Upper lobe of left lung (tissue), 4 donors: ENCODE measurements around the gene CCDC86.

Experiments
- CTCF ChIP-seq, 6 experiments: fragments of 450-650 bp in 4 of 6; fragments of 200-600 bp in 2 of 6; sonication (generic) in 2 of 6; IDR thresholded peaks; one replicate each; pipeline ENCODE4 v1.5.1; 2016 to 2019; ENCODE audit warnings: antibody characterized with exemption in 6 of 6
- EP300 ChIP-seq, 4 donors: sonication (generic); formaldehyde crosslinking; IDR thresholded peaks; one replicate each; pipeline ENCODE4 v1.5.1; 2017; ENCODE audit warnings: antibody characterized with exemption in 4 of 4, control low read depth in 2 of 4
- POLR2A ChIP-seq, 4 donors: fragments of 450-650 bp; IDR thresholded peaks; one replicate each; pipeline ENCODE4 v1.5.1; 2016 to 2017; ENCODE audit warnings: antibody characterized with exemption in 4 of 4, mild to moderate bottlenecking in 2 of 4

- TF ChIP-seq CTCF (IDR thresholded peaks at IDR 0.05) (no peak), POLR2A (IDR thresholded peaks at IDR 0.05) (no peak), EP300 (IDR thresholded peaks at IDR 0.05) (no peak)
Observed at GRCh38 chr11:60825118-60825517, 16.8 kb upstream of the CCDC86 start.
